OCI-LY1 (cell line): Measurements from ENCODE around the gene ACE2.

Experiments
- H2AFZ ChIP-seq: fragments of 200-600 bp; sonication (generic), shearing (Covaris generic); 2 replicates; pipeline ENCODE4 v1.6.0; 2014; ENCODE audit warnings: antibody characterized with exemption, mild to moderate bottlenecking, low read length
- H3F3A ChIP-seq: fragments of 200-600 bp; sonication (generic), shearing (Covaris generic); 2 replicates; pipeline ENCODE4 v1.6.0; 2014; ENCODE audit warnings: mild to moderate bottlenecking, antibody characterized with exemption, low read length, moderate library complexity; ENCODE audit not compliant: insufficient read depth
- H3K27ac ChIP-seq: fragments of 200-600 bp; sonication (generic); 2 replicates; pipeline ENCODE4 v1.5.1; 2014; ENCODE audit warnings: low read length, mixed run types, mild to moderate bottlenecking, low read depth; ENCODE audit not compliant: poor library complexity, severe bottlenecking
- H3K27me3 ChIP-seq: fragments of 200-600 bp; sonication (generic); 2 replicates; pipeline ENCODE4 v1.6.0; 2014; ENCODE audit warnings: antibody characterized with exemption, mild to moderate bottlenecking, low read length, moderate library complexity; ENCODE audit not compliant: insufficient read depth
- H3K36me3 ChIP-seq: fragments of 200-600 bp; sonication (generic); 2 replicates; pipeline ENCODE4 v1.6.1; 2014; ENCODE audit warnings: mild to moderate bottlenecking, antibody characterized with exemption, low read length, moderate library complexity, mixed read lengths; ENCODE audit not compliant: insufficient read depth
- H3K4me1 ChIP-seq: fragments of 200-600 bp; sonication (generic); 2 replicates; pipeline ENCODE4 v1.5.1; 2014; ENCODE audit warnings: mild to moderate bottlenecking, low read length, moderate library complexity; ENCODE audit not compliant: insufficient read depth, severe bottlenecking
- H3K4me2 ChIP-seq: fragments of 200-600 bp; sonication (generic), shearing (Covaris generic); 2 replicates; pipeline ENCODE4 v1.6.1; 2014; ENCODE audit warnings: low read length
- H3K4me3 ChIP-seq: fragments of 200-600 bp; sonication (generic); 2 replicates; pipeline ENCODE4 v1.5.1; 2014; ENCODE audit warnings: low read length, low read depth, mild to moderate bottlenecking, mixed read lengths; ENCODE audit not compliant: poor library complexity, severe bottlenecking
- H3K79me2 ChIP-seq: fragments of 200-600 bp; shearing (Covaris generic); 2 replicates; pipeline ENCODE4 v1.6.1; 2016; ENCODE audit warnings: mixed run types, low read length, mixed read lengths; ENCODE audit not compliant: insufficient read depth
- H3K9ac ChIP-seq: fragments of 200-600 bp; sonication (generic), shearing (Covaris generic); 2 replicates; pipeline ENCODE4 v1.6.1; 2014; ENCODE audit warnings: mild to moderate bottlenecking, low read length, mixed read lengths
- H3K9me2 ChIP-seq: fragments of 200-600 bp; sonication (generic), shearing (Covaris generic); 2 replicates; pipeline ENCODE4 v1.6.1; 2014; ENCODE audit warnings: low read depth, mild to moderate bottlenecking, low read length, mixed read lengths
- H3K9me3 ChIP-seq: fragments of 200-600 bp; shearing (Covaris generic); 2 replicates; pipeline ENCODE4 v1.6.1; 2014; ENCODE audit warnings: low read length, mixed read lengths
- H4K20me1 ChIP-seq: fragments of 200-600 bp; sonication (generic), shearing (Covaris generic); 2 replicates; pipeline ENCODE4 v1.6.0; 2016; ENCODE audit warnings: mild to moderate bottlenecking, low read length; ENCODE audit not compliant: insufficient read depth
- EZH2 ChIP-seq: fragments of 200-600 bp; sonication (generic), shearing (Covaris generic); IDR thresholded peaks from 2 replicates; pipeline ENCODE4 v1.8.0; 2017; ENCODE audit warnings: borderline replicate concordance, mixed run types, mild to moderate bottlenecking, antibody characterized with exemption, low read length, moderate library complexity, mixed read lengths
- TF ChIP-seq, protein P1 (sequence below): fragments of 200-600 bp; sonication (generic), shearing (Covaris generic); IDR thresholded peaks from 2 replicates; pipeline ENCODE4 v1.5.1; 2017; ENCODE audit warnings: mild to moderate bottlenecking, antibody characterized with exemption, low read length, moderate library complexity, mixed read lengths

ACE2 gene

DNA sequence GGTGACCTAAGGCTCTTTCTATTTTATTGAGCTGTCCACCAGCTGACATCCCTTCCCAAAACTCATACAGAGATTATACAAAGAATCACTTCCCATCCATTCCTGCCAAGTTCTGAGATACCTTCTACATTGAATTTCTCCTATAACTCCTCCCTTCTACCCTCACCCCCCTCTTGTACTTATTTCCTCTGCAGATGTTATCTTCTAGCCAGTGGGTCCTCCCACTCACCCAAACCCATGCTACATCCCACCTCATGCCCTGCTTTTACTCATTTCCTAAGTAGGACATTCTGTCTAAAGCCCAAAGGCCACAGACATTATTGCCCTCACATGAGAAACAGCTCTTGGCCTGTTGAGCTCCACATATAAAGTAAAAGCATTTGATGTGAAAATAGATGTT, 71.6 kb downstream of the ACE2 start:
- Histone ChIP-seq H3K9me2 (no peaks in the 10 kb centered on the region), H3F3A (no peaks in the 10 kb centered on the region), H3K9me3 (no peaks in the 10 kb centered on the region), H3K27ac (no peak overlapping the region), H2AFZ (no peak overlapping the region), H4K20me1 (no peaks in the 10 kb centered on the region), H3K9ac (no peak overlapping the region), H3K79me2 (no peaks in the 10 kb centered on the region), H3K4me2 (no peak overlapping the region), H3K4me1 (no peaks in the 10 kb centered on the region), H3K4me3 (no peak overlapping the region), H3K27me3 (no peaks in the 10 kb centered on the region), H3K36me3 (no peaks in the 10 kb centered on the region)
- TF ChIP-seq EZH2: no peak
- TF ChIP-seq, protein P1, sequence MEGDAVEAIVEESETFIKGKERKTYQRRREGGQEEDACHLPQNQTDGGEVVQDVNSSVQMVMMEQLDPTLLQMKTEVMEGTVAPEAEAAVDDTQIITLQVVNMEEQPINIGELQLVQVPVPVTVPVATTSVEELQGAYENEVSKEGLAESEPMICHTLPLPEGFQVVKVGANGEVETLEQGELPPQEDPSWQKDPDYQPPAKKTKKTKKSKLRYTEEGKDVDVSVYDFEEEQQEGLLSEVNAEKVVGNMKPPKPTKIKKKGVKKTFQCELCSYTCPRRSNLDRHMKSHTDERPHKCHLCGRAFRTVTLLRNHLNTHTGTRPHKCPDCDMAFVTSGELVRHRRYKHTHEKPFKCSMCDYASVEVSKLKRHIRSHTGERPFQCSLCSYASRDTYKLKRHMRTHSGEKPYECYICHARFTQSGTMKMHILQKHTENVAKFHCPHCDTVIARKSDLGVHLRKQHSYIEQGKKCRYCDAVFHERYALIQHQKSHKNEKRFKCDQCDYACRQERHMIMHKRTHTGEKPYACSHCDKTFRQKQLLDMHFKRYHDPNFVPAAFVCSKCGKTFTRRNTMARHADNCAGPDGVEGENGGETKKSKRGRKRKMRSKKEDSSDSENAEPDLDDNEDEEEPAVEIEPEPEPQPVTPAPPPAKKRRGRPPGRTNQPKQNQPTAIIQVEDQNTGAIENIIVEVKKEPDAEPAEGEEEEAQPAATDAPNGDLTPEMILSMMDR: no peak

DNA sequence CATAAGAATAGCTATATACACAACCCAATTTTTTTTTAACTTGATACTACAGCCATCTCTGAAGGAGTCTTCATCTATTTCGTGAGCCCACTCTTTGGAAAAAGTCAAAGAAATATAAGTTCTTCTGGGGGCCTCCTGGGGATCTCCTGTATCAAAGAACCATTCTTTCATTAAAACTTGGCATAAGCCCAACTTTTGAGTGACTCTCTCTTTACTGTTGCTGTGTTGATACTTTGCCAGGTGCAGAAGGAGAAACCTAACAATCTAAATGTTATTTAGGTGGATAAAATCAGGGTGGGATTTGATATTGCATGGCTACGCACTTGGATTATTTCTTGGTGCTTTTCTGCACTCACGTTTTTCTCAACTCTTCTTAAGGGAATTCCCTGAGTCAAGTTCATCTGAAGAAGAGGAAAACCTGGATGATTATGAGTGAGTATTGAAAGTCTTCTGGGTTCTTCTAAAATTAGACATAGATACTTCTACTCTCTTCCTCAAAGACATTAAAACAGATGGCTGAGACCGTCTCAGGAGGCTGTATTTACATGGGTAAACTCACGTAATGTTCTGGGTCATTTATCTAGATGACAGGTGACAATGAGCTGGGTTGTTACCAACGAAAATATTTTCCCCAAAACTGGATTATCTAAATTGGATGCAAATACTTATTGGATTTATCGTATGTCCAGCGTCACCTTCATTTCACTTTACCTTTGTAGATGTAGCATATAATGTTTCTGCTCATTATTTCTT, 74.9 kb downstream of the ACE2 start:
- Histone ChIP-seq H3F3A (no peaks in the 10 kb centered on the region), H3K9me3 (no peaks in the 10 kb centered on the region), H3K9me2 (no peaks in the 10 kb centered on the region), H3K4me2 (no peak overlapping the region), H3K4me1 (no peaks in the 10 kb centered on the region), H4K20me1 (no peaks in the 10 kb centered on the region), H3K36me3 (no peaks in the 10 kb centered on the region), H2AFZ (no peak overlapping the region), H3K9ac (no peak overlapping the region), H3K79me2 (no peaks in the 10 kb centered on the region), H3K27me3 (no peaks in the 10 kb centered on the region), H3K4me3 (no peak overlapping the region), H3K27ac (no peak overlapping the region)
- TF ChIP-seq, protein P1: no peak
- TF ChIP-seq EZH2: no peak

DNA sequence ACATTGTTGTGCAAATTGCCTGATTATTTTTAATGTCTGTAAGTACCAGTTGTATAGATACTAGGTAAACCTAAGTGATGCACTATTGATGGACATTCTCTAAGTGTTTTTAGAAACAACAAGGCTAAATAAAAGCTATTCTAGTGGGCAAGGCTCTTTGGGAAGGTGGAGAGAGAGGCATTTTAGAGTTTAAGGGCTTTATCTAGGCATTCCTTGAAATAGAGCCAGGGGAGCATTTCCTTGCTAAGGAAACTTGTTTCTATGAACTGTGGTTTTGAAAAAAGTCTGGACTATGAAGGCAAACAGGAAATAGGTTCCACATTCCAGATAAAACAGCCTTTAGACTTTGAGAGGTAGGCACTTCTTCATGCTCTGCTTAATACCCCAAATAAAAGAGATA, 76.3 kb downstream of the ACE2 start:
- Histone ChIP-seq H3K4me1 (no peaks in the 10 kb centered on the region), H3K27me3 (no peaks in the 10 kb centered on the region), H3K36me3 (no peaks in the 10 kb centered on the region), H3K27ac (no peak overlapping the region), H3K4me3 (no peak overlapping the region), H3K4me2 (no peak overlapping the region), H3K9ac (no peak overlapping the region), H3K9me3 (no peaks in the 10 kb centered on the region), H3K79me2 (no peaks in the 10 kb centered on the region), H4K20me1 (no peaks in the 10 kb centered on the region), H3K9me2 (no peaks in the 10 kb centered on the region), H2AFZ (no peak overlapping the region), H3F3A (no peaks in the 10 kb centered on the region)
- no peak for TF ChIP-seq EZH2
- TF ChIP-seq, protein P1: no peak
